Gastrocnemius medialis (tissue), 4 donors: ENCODE measurements around the gene GDPD5. TPM values are rescaled to one million over a fixed set of nuclear protein-coding genes. Genes with fewer than 3 reads are reported as not detected.
A peak's percentile ranks its signal among the peaks of the same experiment; 100 is the strongest.

Source experiments
- ATAC-seq, 2 donors: fragments of 150-250 bp; one replicate each; pipeline ENCODE4 v1.9.1; 2016
- DNase-seq, 2 donors: peaks; one replicate each; pipeline ENCODE4 v3.0.0-alpha.2; 2019
- H3K27ac ChIP-seq, 4 donors: fragments of 200-600 bp; sonication (generic); 1 replicate in 1 of 4; 2 replicates in 3 of 4; pipeline ENCODE4 v1.5.1; 2016 to 2018; ENCODE audit warnings: mild to moderate bottlenecking in 2 of 4, moderate library complexity in 1 of 4
- H3K27me3 ChIP-seq, 3 donors: fragments of 200-600 bp; sonication (generic) in 2 of 3; 1 replicate in 1 of 3; 2 replicates in 2 of 3; pipeline versions ENCODE4 v1.5.1 to v1.6.0; 2016 to 2019; ENCODE audit warnings: mild to moderate bottlenecking in 1 of 3, moderate library complexity in 1 of 3
- H3K36me3 ChIP-seq, 2 donors: fragments of 200-600 bp; sonication (generic) in 1 of 2; one replicate each; pipeline ENCODE4 v1.5.1; 2017 to 2018
- H3K4me1 ChIP-seq, 2 donors: fragments of 200-600 bp; sonication (generic) in 1 of 2; one replicate each; pipeline ENCODE4 v1.5.1; 2016 to 2017; ENCODE audit warnings: mild to moderate bottlenecking in 2 of 2
- H3K4me3 ChIP-seq, 4 donors: fragments of 200-600 bp; sonication (generic) in 3 of 4; 1 replicate in 1 of 4; 2 replicates in 3 of 4; pipeline ENCODE4 v1.5.1; 2016 to 2019; ENCODE audit warnings: mild to moderate bottlenecking in 2 of 4
- H3K9me3 ChIP-seq, 3 donors: fragments of 200-600 bp; sonication (generic) in 2 of 3; 1 replicate in 1 of 3; 2 replicates in 2 of 3; pipeline ENCODE4 v1.5.1; 2016 to 2019
- CTCF ChIP-seq, 5 experiments: fragments of 450-650 bp in 3 of 5; fragments of 200-600 bp in 2 of 5; sonication (generic) in 2 of 5; IDR thresholded peaks in 4 of 5; conservative IDR thresholded peaks in 1 of 5; 1 replicate in 4 of 5; 2 replicates in 1 of 5; pipeline ENCODE4 v1.5.1; 2016 to 2019; ENCODE audit warnings: antibody characterized with exemption in 5 of 5, mild to moderate bottlenecking in 3 of 5, moderate library complexity in 3 of 5
- POLR2A ChIP-seq, 2 donors: fragments of 450-650 bp; IDR thresholded peaks; one replicate each; pipeline ENCODE4 v1.6.1; 2017; ENCODE audit warnings: antibody characterized with exemption in 2 of 2, mild to moderate bottlenecking in 2 of 2, moderate library complexity in 2 of 2
- in situ Hi-C, 4 donors: fragments of 200-750 bp; cut with MboI; loops; one replicate each; pipeline versions ENCODE4 v1.15.0 to v1.8.0; 2017; ENCODE audit warnings: low sequenced_read_pairs in 4 of 4
- intact Hi-C: fragments of 100-400 bp; cut with DNase I; formaldehyde crosslinking; loops from one replicate; pipeline ENCODE4 v1.15.1; 2023; ENCODE audit warnings: low total_unique reads
- total RNA-seq, 4 donors: library from RNA; depleted of rRNA; stranded (reverse); fragments of >200 nt; gene quantifications; one replicate each; pipeline versions ENCODE4 v1.1.0 to v1.2.3, GENCODE V29; 2016

Gene GDPD5
- total RNA-seq, 4 donors from 2014 or later, result 5.6 to 12.6 (median 11.2) TPM

GRCh38 chr11:75548595-75549272 is 23.0 kb upstream of the GDPD5 start:
- H3K9me3 ChIP-seq, result no peaks in the 10 kb centered on the region
- intact Hi-C loops, result no loop called here
- peaks cover under 1 to 3% of the 10 kb centered on the region in 2 donors for H3K4me1 ChIP-seq
- H3K27me3 ChIP-seq, result no peaks in the 10 kb centered on the region
- in situ Hi-C loops, result loop anchor here in 3 of 4 donors (5.0 to 25.0 kb wide), 3 partner anchors 34 to 261 kb away; no protein-coding TSS in a partner anchor
- no peak for DNase-seq
- TF ChIP-seq CTCF (IDR thresholded peaks at IDR 0.05 in 4 of 5, conservative IDR thresholded peaks at IDR 0.05 in 1 of 5) (no peak), POLR2A (IDR thresholded peaks at IDR 0.05) (no peak)
- H3K4me3 ChIP-seq, result no peak overlapping the region
- no peak for ATAC-seq
- no peak overlapping the region for H3K27ac ChIP-seq
- H3K36me3 ChIP-seq, result no peaks in the 10 kb centered on the region

GRCh38 chr11:75547617-75548058 is 21.9 kb upstream of the GDPD5 start:
- in situ Hi-C loops (loop anchor here in 3 of 4 donors (5.0 to 25.0 kb wide), 3 partner anchors 35 to 260 kb away; no protein-coding TSS in a partner anchor), intact Hi-C loops (loop anchor here (1.0 kb wide), 1 partner anchor 30 kb away; no protein-coding TSS in a partner anchor)
- ATAC-seq, result peak; percentile 78 to 91
- H3K9me3 ChIP-seq, result no peaks in the 10 kb centered on the region
- H3K27me3 ChIP-seq, result no peaks in the 10 kb centered on the region
- H3K36me3 ChIP-seq, result no peaks in the 10 kb centered on the region
- DNase-seq, result peak in 1 of 2 donors; percentile 43
- no peak overlapping the region for H3K27ac ChIP-seq
- H3K4me1 ChIP-seq, result no peaks in the 10 kb centered on the region
- H3K4me3 ChIP-seq, result no peak overlapping the region
- TF ChIP-seq CTCF (IDR thresholded peaks at IDR 0.05 in 4 of 5, conservative IDR thresholded peaks at IDR 0.05 in 1 of 5), result peak; percentile 75 to 87 (median 85)
- TF ChIP-seq POLR2A (IDR thresholded peaks at IDR 0.05), result no peak

- no peaks in the 10 kb centered on the region for H3K27me3 ChIP-seq
- DNase-seq (no peak), ATAC-seq (no peak)
- no peak for TF ChIP-seq POLR2A (IDR thresholded peaks at IDR 0.05)
- no peak for TF ChIP-seq CTCF (IDR thresholded peaks at IDR 0.05 in 4 of 5, conservative IDR thresholded peaks at IDR 0.05 in 1 of 5)
- H3K4me1 ChIP-seq, result no peaks in the 10 kb centered on the region
- H3K27ac ChIP-seq, result no peak overlapping the region
- in situ Hi-C loops (loop anchor here in 3 of 4 donors (5.0 to 25.0 kb wide), 3 partner anchors 35 to 260 kb away; no protein-coding TSS in a partner anchor), intact Hi-C loops (loop anchor here (1.0 kb wide), 1 partner anchor 30 kb away; no protein-coding TSS in a partner anchor)
- no peaks in the 10 kb centered on the region for H3K36me3 ChIP-seq
- no peak overlapping the region for H3K4me3 ChIP-seq
- H3K9me3 ChIP-seq, result no peaks in the 10 kb centered on the region
Measured at GRCh38 chr11:75547177-75547576, 21.4 kb upstream of the GDPD5 start.

- H3K9me3 ChIP-seq, result no peaks in the 10 kb centered on the region
- H3K27ac ChIP-seq, result no peak overlapping the region
- H3K27me3 ChIP-seq, result no peaks in the 10 kb centered on the region
- in situ Hi-C loops (loop anchor here in 3 of 4 donors (10.0 to 25.0 kb wide), 2 partner anchors 161 to 257 kb away; no protein-coding TSS in a partner anchor), intact Hi-C loops (no loop called here)
- no peaks in the 10 kb centered on the region for H3K36me3 ChIP-seq
- TF ChIP-seq CTCF (IDR thresholded peaks at IDR 0.05 in 4 of 5, conservative IDR thresholded peaks at IDR 0.05 in 1 of 5) (no peak), POLR2A (IDR thresholded peaks at IDR 0.05) (no peak)
- ATAC-seq (no peak), DNase-seq (no peak)
- H3K4me1 ChIP-seq, result no peaks in the 10 kb centered on the region
- H3K4me3 ChIP-seq, result no peak overlapping the region
Measured at GRCh38 chr11:75543806-75544205, 18.1 kb upstream of the GDPD5 start.
